Measurements from ENCODE around the gene SLC66A1. TPM values are rescaled to one million over a fixed set of nuclear protein-coding genes. Genes with fewer than 3 reads are reported as not detected.

The SLC66A1 gene
- total and polyA plus RNA-seq, 2 of the 13 experiments (the other 11 are each of a cell fraction or from before 2014, with no cell fraction given) = 15.4 to 18.9 TPM

DNA sequence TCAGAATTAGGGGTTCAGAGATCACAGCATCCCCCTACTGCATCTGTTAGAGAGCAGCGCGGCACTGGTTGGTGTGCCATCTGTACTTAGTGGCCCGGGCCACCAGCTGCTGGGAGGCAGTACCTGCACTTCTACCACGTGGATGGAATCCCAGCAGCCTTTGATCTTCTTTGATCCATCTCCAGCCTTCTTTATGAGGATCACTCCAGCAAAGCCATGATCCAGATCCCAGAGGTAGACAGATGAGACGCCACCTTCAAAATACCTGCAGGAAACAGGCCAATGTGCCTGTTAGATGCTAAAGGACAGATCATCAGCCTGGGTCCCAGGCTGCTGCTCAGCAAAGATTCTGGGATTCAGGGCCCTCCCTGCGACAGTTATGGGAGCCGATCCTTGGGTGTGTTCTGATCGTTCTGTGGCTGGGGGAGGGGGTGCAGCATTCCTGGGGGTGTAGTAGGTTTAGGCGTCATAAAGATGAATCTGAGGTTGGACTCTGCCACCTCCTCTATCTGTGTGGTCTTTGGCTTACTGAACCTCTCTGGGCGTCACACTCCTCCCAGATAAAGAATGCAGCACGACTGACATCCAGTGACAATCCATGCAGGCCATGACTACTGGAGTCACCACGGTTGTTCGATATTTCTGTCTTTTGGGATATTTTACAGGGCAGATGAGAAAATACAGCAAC, 45.3 kb downstream of the SLC66A1 start:
- in situ Hi-C loops (cut with HindIII; ENCODE audit: extremely low pct_ligation_motif_present, low pct_unique_long_range_greater_than_20kb) (no loop called here), intact Hi-C loops (cut with micrococcal nuclease; ENCODE audit: unreplicated experiment) (no loop called here)
- H3K9me3 ChIP-seq (ENCODE audit: low read length) = no peaks in the 10 kb centered on the region
- H3K4me2 ChIP-seq (ENCODE audit: low read depth, low read length) = no peak overlapping the region
- no peaks in the 10 kb centered on the region for H3K4me1 ChIP-seq (ENCODE audit: insufficient read depth, low read length)
- no peak overlapping the region for H2AFZ ChIP-seq (ENCODE audit: low read length)
- H3K36me3 ChIP-seq (replicated peaks in 1 of 2; ENCODE audit: control insufficient read depth in 1 of 2, insufficient read depth in 2 of 2, low read length in 2 of 2) = peaks cover 36 to 62% of the 10 kb centered on the region in 2 experiments
- ATAC-seq (no peak), FAIRE-seq (no peak), DNase-seq (ENCODE audit: low spot score) (no peak)
- no peak overlapping the region for H3K4me3 ChIP-seq (replicated peaks in 1 of 3; ENCODE audit: insufficient read depth in 1 of 3, low read depth in 2 of 3, low read length in 3 of 3)
- WGBS (ENCODE audit: low lambda C conversion rate) = 96% methylated on average over 11 of the region's 13 CpGs
- no peaks in the 10 kb centered on the region for H3K79me2 ChIP-seq (ENCODE audit: insufficient read depth, low read length)
- no peaks in the 10 kb centered on the region for H4K20me1 ChIP-seq (ENCODE audit: insufficient read depth, low read length)
- no TSS peak for BruUV-seq (replicated peaks)
- POLR2A ChIA-PET = no interaction called here
- no peak overlapping the region for H3K27ac ChIP-seq (ENCODE audit: extremely low read length, insufficient read depth, low read length)
- no peak overlapping the region for H3K9ac ChIP-seq (ENCODE audit: insufficient read depth, low read depth, low read length)
- H3K27me3 ChIP-seq (ENCODE audit: control insufficient read depth in 1 of 2, insufficient read depth in 2 of 2, low read length in 2 of 2) = no peaks in the 10 kb centered on the region
- CTCF ChIA-PET (ENCODE audit: low intra/inter-chr PET ratio, low total read pairs) = no interaction called here
- no peak for TF ChIP-seq ZNF34 (CRISPR knock-in tag; IDR thresholded peaks at IDR 0.05; ENCODE audit: borderline replicate concordance)
- TF ChIP-seq JUN (CRISPR knock-in tag; IDR thresholded peaks at IDR 0.05) = no peak
- no peak for TF ChIP-seq NCOA5 (CRISPR knock-in tag; IDR thresholded peaks at IDR 0.05)
- TF ChIP-seq, protein P1, sequence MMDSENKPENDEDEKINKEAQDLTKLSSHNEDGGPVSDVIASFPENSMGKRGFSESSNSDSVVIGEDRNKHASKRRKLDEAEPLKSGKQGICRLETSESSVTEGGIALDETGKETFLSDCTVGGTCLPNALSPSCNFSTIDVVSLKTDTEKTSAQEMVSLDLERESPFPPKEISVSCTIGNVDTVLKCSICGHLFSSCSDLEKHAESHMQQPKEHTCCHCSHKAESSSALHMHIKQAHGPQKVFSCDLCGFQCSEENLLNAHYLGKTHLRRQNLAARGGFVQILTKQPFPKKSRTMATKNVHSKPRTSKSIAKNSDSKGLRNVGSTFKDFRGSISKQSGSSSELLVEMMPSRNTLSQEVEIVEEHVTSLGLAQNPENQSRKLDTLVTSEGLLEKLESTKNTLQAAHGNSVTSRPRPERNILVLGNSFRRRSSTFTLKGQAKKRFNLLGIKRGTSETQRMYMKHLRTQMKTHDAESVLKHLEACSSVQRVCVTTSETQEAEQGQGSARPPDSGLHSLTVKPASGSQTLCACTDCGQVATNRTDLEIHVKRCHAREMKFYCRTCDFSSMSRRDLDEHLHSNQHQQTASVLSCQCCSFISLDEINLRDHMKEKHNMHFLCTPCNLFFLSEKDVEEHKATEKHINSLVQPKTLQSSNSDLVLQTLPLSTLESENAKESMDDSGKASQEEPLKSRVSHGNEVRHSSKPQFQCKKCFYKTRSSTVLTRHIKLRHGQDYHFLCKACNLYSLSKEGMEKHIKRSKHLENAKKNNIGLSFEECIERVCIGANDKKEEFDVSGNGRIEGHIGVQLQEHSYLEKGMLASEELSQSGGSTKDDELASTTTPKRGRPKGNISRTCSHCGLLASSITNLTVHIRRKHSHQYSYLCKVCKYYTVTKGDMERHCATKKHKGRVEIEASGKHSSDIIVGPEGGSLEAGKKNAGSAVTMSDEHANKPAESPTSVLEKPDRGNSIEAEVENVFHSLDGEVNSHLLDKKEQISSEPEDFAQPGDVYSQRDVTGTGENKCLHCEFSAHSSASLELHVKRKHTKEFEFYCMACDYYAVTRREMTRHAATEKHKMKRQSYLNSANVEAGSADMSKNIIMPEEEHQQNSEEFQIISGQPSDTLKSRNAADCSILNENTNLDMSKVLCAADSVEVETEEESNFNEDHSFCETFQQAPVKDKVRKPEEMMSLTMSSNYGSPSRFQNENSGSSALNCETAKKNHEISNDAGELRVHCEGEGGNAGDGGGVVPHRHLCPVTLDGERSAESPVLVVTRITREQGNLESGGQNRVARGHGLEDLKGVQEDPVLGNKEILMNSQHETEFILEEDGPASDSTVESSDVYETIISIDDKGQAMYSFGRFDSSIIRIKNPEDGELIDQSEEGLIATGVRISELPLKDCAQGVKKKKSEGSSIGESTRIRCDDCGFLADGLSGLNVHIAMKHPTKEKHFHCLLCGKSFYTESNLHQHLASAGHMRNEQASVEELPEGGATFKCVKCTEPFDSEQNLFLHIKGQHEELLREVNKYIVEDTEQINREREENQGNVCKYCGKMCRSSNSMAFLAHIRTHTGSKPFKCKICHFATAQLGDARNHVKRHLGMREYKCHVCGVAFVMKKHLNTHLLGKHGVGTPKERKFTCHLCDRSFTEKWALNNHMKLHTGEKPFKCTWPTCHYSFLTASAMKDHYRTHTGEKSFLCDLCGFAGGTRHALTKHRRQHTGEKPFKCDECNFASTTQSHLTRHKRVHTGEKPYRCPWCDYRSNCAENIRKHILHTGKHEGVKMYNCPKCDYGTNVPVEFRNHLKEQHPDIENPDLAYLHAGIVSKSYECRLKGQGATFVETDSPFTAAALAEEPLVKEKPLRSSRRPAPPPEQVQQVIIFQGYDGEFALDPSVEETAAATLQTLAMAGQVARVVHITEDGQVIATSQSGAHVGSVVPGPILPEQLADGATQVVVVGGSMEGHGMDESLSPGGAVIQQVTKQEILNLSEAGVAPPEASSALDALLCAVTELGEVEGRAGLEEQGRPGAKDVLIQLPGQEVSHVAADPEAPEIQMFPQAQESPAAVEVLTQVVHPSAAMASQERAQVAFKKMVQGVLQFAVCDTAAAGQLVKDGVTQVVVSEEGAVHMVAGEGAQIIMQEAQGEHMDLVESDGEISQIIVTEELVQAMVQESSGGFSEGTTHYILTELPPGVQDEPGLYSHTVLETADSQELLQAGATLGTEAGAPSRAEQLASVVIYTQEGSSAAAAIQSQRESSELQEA (CRISPR knock-in tag; IDR thresholded peaks at IDR 0.05; ENCODE audit: not compliant biosample characterization) = no peak
- no peak for TF ChIP-seq ZNF615 (CRISPR knock-in tag; IDR thresholded peaks at IDR 0.05; ENCODE audit: borderline replicate concordance)
- TF ChIP-seq, protein P2, sequence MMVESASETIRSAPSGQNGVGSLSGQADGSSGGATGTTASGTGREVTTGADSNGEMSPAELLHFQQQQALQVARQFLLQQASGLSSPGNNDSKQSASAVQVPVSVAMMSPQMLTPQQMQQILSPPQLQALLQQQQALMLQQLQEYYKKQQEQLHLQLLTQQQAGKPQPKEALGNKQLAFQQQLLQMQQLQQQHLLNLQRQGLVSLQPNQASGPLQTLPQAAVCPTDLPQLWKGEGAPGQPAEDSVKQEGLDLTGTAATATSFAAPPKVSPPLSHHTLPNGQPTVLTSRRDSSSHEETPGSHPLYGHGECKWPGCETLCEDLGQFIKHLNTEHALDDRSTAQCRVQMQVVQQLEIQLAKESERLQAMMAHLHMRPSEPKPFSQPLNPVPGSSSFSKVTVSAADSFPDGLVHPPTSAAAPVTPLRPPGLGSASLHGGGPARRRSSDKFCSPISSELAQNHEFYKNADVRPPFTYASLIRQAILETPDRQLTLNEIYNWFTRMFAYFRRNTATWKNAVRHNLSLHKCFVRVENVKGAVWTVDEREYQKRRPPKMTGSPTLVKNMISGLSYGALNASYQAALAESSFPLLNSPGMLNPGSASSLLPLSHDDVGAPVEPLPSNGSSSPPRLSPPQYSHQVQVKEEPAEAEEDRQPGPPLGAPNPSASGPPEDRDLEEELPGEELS (CRISPR knock-in tag; IDR thresholded peaks at IDR 0.05) = no peak
- TF ChIP-seq, protein P3, sequence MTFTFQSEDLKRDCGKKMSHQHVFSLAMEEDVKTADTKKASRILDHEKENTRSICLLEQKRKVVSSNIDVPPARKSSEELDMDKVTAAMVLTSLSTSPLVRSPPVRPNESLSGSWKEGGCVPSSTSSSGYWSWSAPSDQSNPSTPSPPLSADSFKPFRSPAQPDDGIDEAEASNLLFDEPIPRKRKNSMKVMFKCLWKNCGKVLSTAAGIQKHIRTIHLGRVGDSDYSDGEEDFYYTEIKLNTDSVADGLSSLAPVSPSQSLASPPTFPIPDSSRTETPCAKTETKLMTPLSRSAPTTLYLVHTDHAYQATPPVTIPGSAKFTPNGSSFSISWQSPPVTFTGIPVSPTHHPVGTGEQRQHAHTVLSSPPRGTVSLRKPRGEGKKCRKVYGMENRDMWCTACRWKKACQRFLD (CRISPR knock-in tag; IDR thresholded peaks at IDR 0.05; ENCODE audit: borderline replicate concordance) = no peak
- TF ChIP-seq, protein P4, sequence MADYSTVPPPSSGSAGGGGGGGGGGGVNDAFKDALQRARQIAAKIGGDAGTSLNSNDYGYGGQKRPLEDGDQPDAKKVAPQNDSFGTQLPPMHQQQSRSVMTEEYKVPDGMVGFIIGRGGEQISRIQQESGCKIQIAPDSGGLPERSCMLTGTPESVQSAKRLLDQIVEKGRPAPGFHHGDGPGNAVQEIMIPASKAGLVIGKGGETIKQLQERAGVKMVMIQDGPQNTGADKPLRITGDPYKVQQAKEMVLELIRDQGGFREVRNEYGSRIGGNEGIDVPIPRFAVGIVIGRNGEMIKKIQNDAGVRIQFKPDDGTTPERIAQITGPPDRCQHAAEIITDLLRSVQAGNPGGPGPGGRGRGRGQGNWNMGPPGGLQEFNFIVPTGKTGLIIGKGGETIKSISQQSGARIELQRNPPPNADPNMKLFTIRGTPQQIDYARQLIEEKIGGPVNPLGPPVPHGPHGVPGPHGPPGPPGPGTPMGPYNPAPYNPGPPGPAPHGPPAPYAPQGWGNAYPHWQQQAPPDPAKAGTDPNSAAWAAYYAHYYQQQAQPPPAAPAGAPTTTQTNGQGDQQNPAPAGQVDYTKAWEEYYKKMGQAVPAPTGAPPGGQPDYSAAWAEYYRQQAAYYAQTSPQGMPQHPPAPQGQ (CRISPR knock-in tag; IDR thresholded peaks at IDR 0.05; ENCODE audit: borderline replicate concordance) = no peak
- no peak for TF ChIP-seq BHLHE40 (IDR thresholded peaks at IDR 0.05; ENCODE audit: low read length)

Measured in HepG2 (cell line).